Kidney (tissue), 14 donors: ENCODE results near the gene CRY2. TPM values are rescaled to one million over a fixed set of nuclear protein-coding genes. Genes with fewer than 3 reads are reported as not detected.
"Not testable (repeated sequence)": the region's sequence is repeated elsewhere in the genome, so short reads cannot be mapped to it uniquely, and the experiment has no call there.

Experiments used
- DNase-seq, 5 donors: peaks; one replicate each; pipeline ENCODE4 v3.0.0-alpha.2; 2013 to 2020
- FAIRE-seq: peaks from 2 replicates; lab custom pipeline; 2012; peaks lifted over from hg19 to GRCh38; lab: Jason Lieb, UNC
- H3K27ac ChIP-seq, 2 donors: one replicate each; pipeline ENCODE4 v1.7.0; 2013; ENCODE audit warnings: low read depth in 2 of 2, low read length in 2 of 2, inconsistent platforms in 1 of 2
- H3K27me3 ChIP-seq: one replicate; pipeline ENCODE4 v1.7.1; 2013; ENCODE audit warnings: low read length, inconsistent platforms; ENCODE audit not compliant: control insufficient read depth, insufficient read depth
- H3K36me3 ChIP-seq, 3 donors: one replicate each; pipeline versions ENCODE4 v1.7.0 to v1.7.1; 2013; ENCODE audit warnings: low read length in 3 of 3, control low read depth in 1 of 3, inconsistent platforms in 1 of 3; ENCODE audit not compliant: insufficient read depth in 3 of 3, control insufficient read depth in 2 of 3
- H3K4me1 ChIP-seq, 3 donors: one replicate each; pipeline versions ENCODE4 v1.7.0 to v1.7.1; 2013; ENCODE audit warnings: low read length in 3 of 3, inconsistent platforms in 1 of 3, low read depth in 1 of 3; ENCODE audit not compliant: control insufficient read depth in 2 of 3, insufficient read depth in 2 of 3
- H3K4me3 ChIP-seq, 3 donors: one replicate each; pipeline versions ENCODE4 v1.7.0 to v1.8.1; 2013; ENCODE audit warnings: low read length in 3 of 3, control low read depth in 1 of 3, inconsistent platforms in 1 of 3
- H3K9ac ChIP-seq, 3 donors: one replicate each; pipeline versions ENCODE4 v1.7.0 to v1.7.1; 2013; ENCODE audit warnings: low read length in 3 of 3, control low read depth in 1 of 3, inconsistent platforms in 1 of 3
- H3K9me3 ChIP-seq, 3 donors: one replicate each; pipeline versions ENCODE4 v1.7.0 to v1.7.1; 2013; ENCODE audit warnings: low read length in 3 of 3, control low read depth in 1 of 3, inconsistent platforms in 1 of 3; ENCODE audit not compliant: control insufficient read depth in 2 of 3, insufficient read depth in 1 of 3
- CTCF ChIP-seq: IDR thresholded peaks from 3 replicates; pipeline ENCODE4 v1.5.1; 2012; ENCODE audit warnings: mild to moderate bottlenecking, moderate library complexity, borderline replicate concordance; ENCODE audit not compliant: insufficient read depth; ENCODE audit errors: extremely low read depth
- intact Hi-C: fragments of 100-400 bp; cut with DNase I; formaldehyde crosslinking; loops from one replicate; pipeline ENCODE4 v1.11.1; 2022
- polyA plus RNA-seq: library from polyadenylated mRNA; stranded (reverse); fragments of 350-450 nt; fragmentation: Illumina TruSeq; extraction: RNeasy Lipid Tissue Mini Kit (QIAGEN cat#74804); gene quantifications from one replicate; pipeline ENCODE4 v1.2.3, GENCODE V29; 2014; ENCODE audit warnings: low read depth, low replicate concordance; ENCODE audit not compliant: insufficient read depth
- total RNA-seq: library from RNA; stranded (reverse); fragmentation: NEBNext Ultra II Directional; extraction: Animal tissue kit (Norgen Biotek cat#: 25700); gene quantifications from one replicate; pipeline ENCODE4 v1.2.1, GENCODE V29; 2021
- donor health status: control.
- donor health status: control.
- donor health status: control.
- donor health status: control.
- donor health status: control.
- donor health status: DM: yes; HTN: yes; CAD: no.
- donor health status: Normal renal cell carcinoma (clear cell type).

The CRY2 gene
- total and polyA plus RNA-seq, 2 donors from 2014 or later, result 20.7 to 44.5 TPM

GRCh38 chr11:45820211-45820857, 26.9 kb upstream of the CRY2 start:
- Histone ChIP-seq H3K36me3 (no peaks in the 10 kb centered on the region), H3K9me3 (no peaks in the 10 kb centered on the region), H3K27ac (no peak overlapping the region), H3K4me1 (no peaks in the 10 kb centered on the region), H3K27me3 (no peaks in the 10 kb centered on the region), H3K4me3 (no peak overlapping the region), H3K9ac (no peak overlapping the region)
- DNase-seq (no peak), FAIRE-seq (no peak)
- no peak for TF ChIP-seq CTCF
- intact Hi-C loops, result no loop called here

GRCh38 chr11:45826492-45826891, 20.8 kb upstream of the CRY2 start:
- H3K27me3 ChIP-seq, H3K4me3 ChIP-seq, H3K36me3 ChIP-seq, H3K4me1 ChIP-seq, H3K9me3 ChIP-seq, H3K9ac ChIP-seq, intact Hi-C loops, DNase-seq, H3K27ac ChIP-seq: not testable (repeated sequence)
- FAIRE-seq, result peak; percentile 100

GRCh38 chr11:45827123-45827522, 20.2 kb upstream of the CRY2 start:
- no peaks in the 10 kb centered on the region for H3K4me1 ChIP-seq
- no peak for TF ChIP-seq CTCF
- intact Hi-C loops, result no loop called here
- no peak overlapping the region for H3K27ac ChIP-seq
- FAIRE-seq, result no peak
- no peak overlapping the region for H3K9ac ChIP-seq
- no peak for DNase-seq
- H3K9me3 ChIP-seq, result no peaks in the 10 kb centered on the region
- H3K27me3 ChIP-seq, result no peaks in the 10 kb centered on the region
- H3K36me3 ChIP-seq, result no peaks in the 10 kb centered on the region
- H3K4me3 ChIP-seq, result no peak overlapping the region

GRCh38 chr11:45828996-45829395, 18.3 kb upstream of the CRY2 start:
- Histone ChIP-seq H3K4me3 (no peak overlapping the region), H3K9me3 (no peaks in the 10 kb centered on the region), H3K27ac (no peak overlapping the region), H3K9ac (no peak overlapping the region), H3K4me1 (no peaks in the 10 kb centered on the region), H3K36me3 (no peaks in the 10 kb centered on the region), H3K27me3 (no peaks in the 10 kb centered on the region)
- intact Hi-C loops, result no loop called here
- FAIRE-seq (no peak), DNase-seq (peak in 1 of 5 donors; percentile 13)
- no peak for TF ChIP-seq CTCF
